ENCODE results near the gene AHNAK. TPM values are rescaled to one million over a fixed set of nuclear protein-coding genes. Genes with fewer than 3 reads are reported as not detected.

Gene AHNAK
- total and polyA plus RNA-seq, 2 donors (not counting 3 experiments of a cell fraction or from before 2014, with no cell fraction given): 35.2 to 436 TPM

GRCh38 chr11:62538470-62539237 is 8.0 kb downstream of the AHNAK start:
- Histone ChIP-seq H3K9me1 (replicated peaks; ENCODE audit: control insufficient read depth, extremely low read depth, insufficient read depth, low read length) (no peaks in the 10 kb centered on the region), H3K36me3 (ENCODE audit: control insufficient read depth in 2 of 2, extremely low read depth in 1 of 2, insufficient read depth in 2 of 2, low read length in 2 of 2) (peaks cover 12 to 22% of the 10 kb centered on the region in 2 experiments), H3K27ac (ENCODE audit: insufficient read depth, low read depth, low read length) (peak overlapping the region; percentile 29), H3K27me3 (ENCODE audit: control insufficient read depth in 2 of 2, insufficient read depth in 2 of 2, low read length in 2 of 2) (no peaks in the 10 kb centered on the region), H3K9ac (replicated peaks; ENCODE audit: extremely low read depth, insufficient read depth, low read length) (no peak overlapping the region), H3K4me3 (replicated peaks in 1 of 3; ENCODE audit: insufficient read depth in 1 of 3, low read depth in 1 of 3, low read length in 3 of 3) (no peak overlapping the region), H4K20me1 (replicated peaks; ENCODE audit: control insufficient read depth, extremely low read depth, insufficient read depth, low read length) (peaks cover 7% of the 10 kb centered on the region), H3K79me2 (ENCODE audit: control insufficient read depth, insufficient read depth, low read length) (peaks cover 96% of the 10 kb centered on the region), H3K4me2 (ENCODE audit: insufficient read depth, low read length) (peak overlapping the region; percentile 27), H3K4me1 (ENCODE audit: control insufficient read depth, extremely low read depth, insufficient read depth, low read length) (peaks cover 48% of the 10 kb centered on the region), H2AFZ (ENCODE audit: low read depth, low read length) (no peak overlapping the region), H3K9me3 (replicated peaks; ENCODE audit: control insufficient read depth, insufficient read depth, low read length) (no peaks in the 10 kb centered on the region)
- FAIRE-seq (no peak), DNase-seq (ENCODE audit: low read depth, low spot score) (no peak)
- POLR2A ChIA-PET: interaction anchor here (0.5 to 0.9 kb wide), 4 partner anchors 22 to 724 kb away, joined by 3 to 5 read pairs (median 3); no protein-coding TSS in a partner anchor
- TF ChIP-seq JUN (IDR thresholded peaks at IDR 0.05; ENCODE audit: borderline replicate concordance, insufficient read depth, insufficient read length, low read depth) (no peak), CTCF (IDR thresholded peaks at IDR 0.05; ENCODE audit: extremely low read depth in 1 of 2, insufficient read depth in 1 of 2, low read depth in 1 of 2, low read length in 2 of 2) (no peak), POLR2A (IDR thresholded peaks at IDR 0.05; ENCODE audit: low read depth, low read length) (no peak), EZH2 (IDR thresholded peaks at IDR 0.05; ENCODE audit: borderline replicate concordance, low read depth, low read length, severe bottlenecking) (no peak), MYC (IDR thresholded peaks at IDR 0.05; ENCODE audit: low read depth, low read length) (no peak), GATA2 (IDR thresholded peaks at IDR 0.05; ENCODE audit: insufficient read depth, insufficient read length, low read depth, low read length) (no peak), FOS (IDR thresholded peaks at IDR 0.05; ENCODE audit: borderline replicate concordance, insufficient read depth, low read length) (no peak), MAX (IDR thresholded peaks at IDR 0.05; ENCODE audit: insufficient read depth, insufficient read length) (no peak)
- CTCF ChIA-PET: interaction anchor here (1.0 to 11.2 kb wide), 7 partner anchors 20 to 144 kb away, joined by 4 to 377 read pairs (median 10); partner anchors contain the start of gene EEF1G
- intact Hi-C loops (cut with micrococcal nuclease) (no loop called here), dilution Hi-C loops (cut with MboI; ENCODE audit: extremely low pct_ligation_motif_present, low sequenced_read_pairs) (no loop called here)
- no TSS peak for BruUV-seq (replicated peaks)
